Endodermal cell (in vitro differentiated cells): ENCODE data around the gene SPRY2. TPM values are rescaled to one million over a fixed set of nuclear protein-coding genes. Genes with fewer than 3 reads are reported as not detected.
A peak's percentile ranks its signal among the peaks of the same experiment; 100 is the strongest.

ENCODE experiments used
- DNase-seq: peaks from one replicate; pipeline ENCODE4 v3.0.0-alpha.2; 2017
- H3K27ac ChIP-seq: 2 replicates; pipeline ENCODE4 v1.5.1; 2013; ENCODE audit warnings: mild to moderate bottlenecking, low read depth, low read length, moderate library complexity
- H3K27me3 ChIP-seq: 2 replicates; pipeline ENCODE4 v1.6.1; 2013; ENCODE audit warnings: mild to moderate bottlenecking, low read length, moderate library complexity; ENCODE audit not compliant: insufficient read depth, control insufficient read depth, poor library complexity, severe bottlenecking
- H3K36me3 ChIP-seq: 2 replicates; pipeline ENCODE4 v1.7.0; 2013; ENCODE audit warnings: mild to moderate bottlenecking, low read length, moderate library complexity; ENCODE audit not compliant: control insufficient read depth, insufficient read depth
- H3K4me1 ChIP-seq: one replicate; pipeline ENCODE4 v1.7.0; 2013; ENCODE audit warnings: low read length; ENCODE audit not compliant: control insufficient read depth, insufficient read depth
- H3K4me3 ChIP-seq: 2 replicates; pipeline ENCODE4 v1.5.1; 2013; ENCODE audit warnings: mild to moderate bottlenecking, low read length, moderate library complexity
- H3K9ac ChIP-seq: 2 replicates; pipeline ENCODE4 v1.6.1; 2013; ENCODE audit warnings: mild to moderate bottlenecking, low read length, moderate library complexity; ENCODE audit not compliant: poor library complexity, severe bottlenecking; ENCODE audit errors: extremely low read depth
- H3K9me3 ChIP-seq: 2 replicates; pipeline ENCODE4 v1.6.1; 2013; ENCODE audit warnings: mild to moderate bottlenecking, low read length, moderate library complexity; ENCODE audit not compliant: control insufficient read depth
- H3K27ac Mint-ChIP-seq: 2 replicates; pipeline ENCODE4 v1.8.0; 2020; ENCODE audit warnings: mixed read lengths
- H3K27me3 Mint-ChIP-seq: 2 replicates; pipeline ENCODE4 v1.8.0; 2021; ENCODE audit warnings: mild to moderate bottlenecking, mixed read lengths; ENCODE audit not compliant: insufficient read depth
- H3K36me3 Mint-ChIP-seq: 2 replicates; pipeline ENCODE4 v1.8.0; 2020; ENCODE audit warnings: low read depth, mixed read lengths
- H3K4me1 Mint-ChIP-seq: 2 replicates; pipeline ENCODE4 v1.8.0; 2020; ENCODE audit warnings: mixed read lengths
- H3K4me3 Mint-ChIP-seq: 2 replicates; pipeline ENCODE4 v1.8.0; 2020; ENCODE audit warnings: mild to moderate bottlenecking, moderate library complexity, mixed read lengths
- H3K9me3 Mint-ChIP-seq: 2 replicates; pipeline ENCODE4 v1.8.0; 2020; ENCODE audit warnings: mild to moderate bottlenecking, mixed read lengths
- CTCF ChIP-seq: fragments of 200-600 bp; sonication (generic); conservative IDR thresholded peaks from 2 replicates; pipeline ENCODE4 v1.5.0; 2021; ENCODE audit warnings: antibody characterized with exemption, mild to moderate bottlenecking
- WGBS, 2 experiments: methylation state at CpG; one replicate each; pipeline versions ENCODE4 v1.1.5 to v1.1.7; 2013; ENCODE audit warnings: missing lambda C conversion rate in 2 of 2, mixed read lengths in 1 of 2; ENCODE audit not compliant: insufficient coverage in 1 of 2, insufficient read length in 1 of 2; 5-methylcytosine and 5-hydroxymethylcytosine counted together
- total RNA-seq, 2 donors: library from RNA; stranded (reverse); fragmentation: NEBNext Ultra II Directional in 1 of 2; extraction: Animal tissue kit (Norgen Biotek cat#: 25700) in 1 of 2; gene quantifications; 2 replicates in 1 of 2; 3 replicates in 1 of 2; pipeline ENCODE4 v1.2.1, GENCODE V29; 2021

Gene SPRY2
- total RNA-seq, 2 donors from 2014 or later = 87.7 to 96.9 TPM

- no peak overlapping the region for H3K9ac ChIP-seq
- DNase-seq = no peak
- H3K9me3 ChIP-seq = no peaks in the 10 kb centered on the region
- peaks cover 17% of the 10 kb centered on the region for H3K4me1 Mint-ChIP-seq
- peaks cover 14% of the 10 kb centered on the region for H3K36me3 Mint-ChIP-seq
- H3K27me3 Mint-ChIP-seq = no peaks in the 10 kb centered on the region
- no peak overlapping the region for H3K27ac Mint-ChIP-seq
- no peak overlapping the region for H3K4me3 Mint-ChIP-seq
- no peak overlapping the region for H3K27ac ChIP-seq
- peaks cover 9% of the 10 kb centered on the region for H3K4me1 ChIP-seq
- TF ChIP-seq CTCF = no peak
- H3K9me3 Mint-ChIP-seq = no peaks in the 10 kb centered on the region
- H3K36me3 ChIP-seq = no peaks in the 10 kb centered on the region
- no peak overlapping the region for H3K4me3 ChIP-seq
- H3K27me3 ChIP-seq = peaks cover 8% of the 10 kb centered on the region
Observed at GRCh38 chr13:80299046-80299445, 41.9 kb downstream of the SPRY2 start.

GRCh38 chr13:80297503-80297902, 43.4 kb downstream of the SPRY2 start:
- H3K4me3 ChIP-seq = no peak overlapping the region

GRCh38 chr13:80297094-80297493, 43.8 kb downstream of the SPRY2 start:
- H3K36me3 ChIP-seq = no peaks in the 10 kb centered on the region
- no peak overlapping the region for H3K9ac ChIP-seq
- TF ChIP-seq CTCF = no peak
- H3K4me3 ChIP-seq = no peak overlapping the region
- H3K27me3 Mint-ChIP-seq = no peaks in the 10 kb centered on the region
- no peaks in the 10 kb centered on the region for H3K9me3 ChIP-seq
- H3K4me3 Mint-ChIP-seq = no peak overlapping the region
- peaks cover 9% of the 10 kb centered on the region for H3K4me1 ChIP-seq
- peaks cover 17% of the 10 kb centered on the region for H3K4me1 Mint-ChIP-seq
- no peaks in the 10 kb centered on the region for H3K9me3 Mint-ChIP-seq
- H3K27ac Mint-ChIP-seq = peak overlapping the region; percentile 71
- H3K27ac ChIP-seq = peak overlapping the region; percentile 64
- peak; percentile 57 for DNase-seq
- H3K36me3 Mint-ChIP-seq = peaks cover 6% of the 10 kb centered on the region
- H3K27me3 ChIP-seq = peaks cover 8% of the 10 kb centered on the region

More at GRCh38 chr13:80297503-80297902, 43.4 kb downstream of the SPRY2 start:
- peaks cover 6% of the 10 kb centered on the region for H3K36me3 Mint-ChIP-seq
- WGBS, 2 experiments = 100% methylated on average over 1 of the region's 2 CpGs; no CpG with 5 or more reads in 1 of the 2 experiments
- no peaks in the 10 kb centered on the region for H3K9me3 Mint-ChIP-seq
- peak overlapping the region; percentile 64 for H3K27ac ChIP-seq
- H3K9ac ChIP-seq = no peak overlapping the region
- H3K27ac Mint-ChIP-seq = peak overlapping the region; percentile 71
- H3K4me1 ChIP-seq = peaks cover 9% of the 10 kb centered on the region
- TF ChIP-seq CTCF = no peak
- H3K27me3 ChIP-seq = peaks cover 8% of the 10 kb centered on the region
- no peaks in the 10 kb centered on the region for H3K36me3 ChIP-seq
- no peaks in the 10 kb centered on the region for H3K27me3 Mint-ChIP-seq
- H3K4me1 Mint-ChIP-seq = peaks cover 17% of the 10 kb centered on the region
- no peak for DNase-seq
- H3K4me3 Mint-ChIP-seq = no peak overlapping the region
- no peaks in the 10 kb centered on the region for H3K9me3 ChIP-seq
